IMR-90 (cell line): ENCODE measurements around the gene UBE2QL1. TPM values are rescaled to one million over a fixed set of nuclear protein-coding genes. Genes with fewer than 3 reads are reported as not detected.

Source experiments
- ATAC-seq: fragments of 200-7000 bp; cut with Tn5 transposase; 2 replicates; pipeline ENCODE4 v1.9.1; 2020; ENCODE audit warnings: low read depth, mild to moderate bottlenecking, moderate library complexity
- BruUV-seq: library from RNA; stranded (reverse); fragments of 400-500 nt; replicated peaks from 2 replicates; lab custom pipeline; 2021; lab: Mats Ljungman, UMichigan
- CTCF ChIA-PET: fragments of 300-600 bp; formaldehyde crosslinking; extraction: SDS; loops from one replicate; lab custom pipeline; 2021; ENCODE audit warnings: antibody characterized with exemption; lab: Yijun Ruan, JAX
- POLR2A ChIA-PET: fragments of 300-600 bp; sonication (Branson Sonifier 250); formaldehyde crosslinking; loops from one replicate; lab custom pipeline; 2022; ENCODE audit warnings: antibody characterized with exemption; ENCODE audit not compliant: unreplicated experiment; lab: Charles Lee
- DNase-seq: peaks from one replicate; pipeline ENCODE4 v3.0.0; 2013
- H2AFZ ChIP-seq: replicated peaks from 2 replicates; pipeline ENCODE3; 2013; ENCODE audit warnings: low read length, mild to moderate bottlenecking; ENCODE audit not compliant: poor library complexity
- H2AK5ac ChIP-seq: 2 replicates; pipeline ENCODE4 v1.6.1; 2013; ENCODE audit warnings: low read depth, low read length, inconsistent platforms
- H2AK9ac ChIP-seq: replicated peaks from 2 replicates; pipeline ENCODE3; 2013; ENCODE audit warnings: mild to moderate bottlenecking, low read depth, low read length, moderate library complexity; ENCODE audit not compliant: poor library complexity
- H2BK120ac ChIP-seq: 2 replicates; pipeline ENCODE4 v1.6.1; 2013; ENCODE audit warnings: low read depth, low read length, inconsistent platforms
- H2BK15ac ChIP-seq: 3 replicates; pipeline ENCODE4 v1.6.1; 2013; ENCODE audit warnings: low read depth, low read length, inconsistent platforms
- H2BK20ac ChIP-seq: 2 replicates; pipeline ENCODE4 v1.6.1; 2013; ENCODE audit warnings: low read depth, mild to moderate bottlenecking, inconsistent platforms, low read length, moderate library complexity
- H2BK5ac ChIP-seq: 2 replicates; pipeline ENCODE4 v1.6.1; 2013; ENCODE audit warnings: mild to moderate bottlenecking, low read depth, low read length, inconsistent platforms; ENCODE audit not compliant: poor library complexity, severe bottlenecking
- H3K14ac ChIP-seq: replicated peaks from 2 replicates; pipeline ENCODE4 v1.6.1; 2013; ENCODE audit warnings: low read depth, low read length, inconsistent platforms
- H3K18ac ChIP-seq: 2 replicates; pipeline ENCODE4 v1.6.1; 2013; ENCODE audit warnings: low read depth, low read length, control low read depth
- H3K23ac ChIP-seq: 2 replicates; pipeline ENCODE4 v1.6.1; 2013; ENCODE audit warnings: low read depth, low read length, inconsistent platforms
- H3K27ac ChIP-seq: 2 replicates; pipeline ENCODE4 v1.5.1; 2013; ENCODE audit warnings: mild to moderate bottlenecking, control low read depth, low read length; ENCODE audit not compliant: insufficient read depth
- H3K27me3 ChIP-seq: 2 replicates; pipeline ENCODE4 v1.6.1; 2013; ENCODE audit warnings: low read length; ENCODE audit not compliant: control insufficient read depth, insufficient read depth
- H3K36me3 ChIP-seq: 2 replicates; pipeline ENCODE4 v1.6.1; 2013; ENCODE audit warnings: low read length, mixed read lengths; ENCODE audit not compliant: control insufficient read depth, insufficient read depth
- H3K4ac ChIP-seq: 2 replicates; pipeline ENCODE4 v1.6.1; 2013; ENCODE audit warnings: low read depth, low read length, inconsistent platforms
- H3K4me1 ChIP-seq: 2 replicates; pipeline ENCODE4 v1.6.1; 2013; ENCODE audit warnings: low read length, mixed read lengths; ENCODE audit not compliant: control insufficient read depth, insufficient read depth
- H3K4me2 ChIP-seq: 2 replicates; pipeline ENCODE4 v1.6.1; 2013; ENCODE audit warnings: low read depth, mild to moderate bottlenecking, control low read depth, low read length, moderate library complexity
- H3K4me3 ChIP-seq: 2 replicates; pipeline ENCODE4 v1.5.1; 2013; ENCODE audit warnings: low read depth, mild to moderate bottlenecking, control low read depth, low read length, moderate library complexity; ENCODE audit not compliant: insufficient read depth
- H3K56ac ChIP-seq: 2 replicates; pipeline ENCODE4 v1.6.1; 2013; ENCODE audit warnings: low read length, inconsistent platforms; ENCODE audit not compliant: insufficient read depth; ENCODE audit errors: extremely low read depth
- H3K79me1 ChIP-seq, 2 experiments: 2 replicates each; pipeline ENCODE4 v1.6.1; 2013; ENCODE audit warnings: low read length in 2 of 2, inconsistent platforms in 1 of 2, low read depth in 1 of 2
- H3K9ac ChIP-seq: 2 replicates; pipeline ENCODE4 v1.6.1; 2013; ENCODE audit warnings: low read depth, low read length, control low read depth
- H3K9me1 ChIP-seq: 2 replicates; pipeline ENCODE4 v1.6.1; 2013; ENCODE audit warnings: low read length, inconsistent platforms; ENCODE audit not compliant: insufficient read depth
- H3K9me3 ChIP-seq: 2 replicates; pipeline ENCODE4 v1.6.1; 2013; ENCODE audit warnings: low read length; ENCODE audit not compliant: control insufficient read depth, insufficient read depth
- H4K20me1 ChIP-seq: 2 replicates; pipeline ENCODE4 v1.6.1; 2013; ENCODE audit warnings: low read length, inconsistent platforms; ENCODE audit not compliant: insufficient read depth
- H4K5ac ChIP-seq: 2 replicates; pipeline ENCODE4 v1.6.1; 2013; ENCODE audit warnings: mild to moderate bottlenecking, low read depth, low read length, control low read depth
- H4K8ac ChIP-seq, 2 experiments: 2 replicates each; pipeline ENCODE4 v1.6.1; 2013; ENCODE audit warnings: low read depth in 2 of 2, low read length in 2 of 2, control low read depth in 1 of 2, inconsistent platforms in 1 of 2
- H4K91ac ChIP-seq: 2 replicates; pipeline ENCODE4 v1.6.1; 2013; ENCODE audit warnings: low read depth, low read length, inconsistent platforms; ENCODE audit not compliant: insufficient read depth
- BHLHE40 ChIP-seq: fragments of 150-350 bp; IDR thresholded peaks from 2 replicates; pipeline ENCODE4 v1.6.1; 2016; ENCODE audit warnings: mild to moderate bottlenecking, low read depth, low read length
- CEBPB ChIP-seq: IDR thresholded peaks from 2 replicates; pipeline ENCODE4 v1.6.1; 2012; ENCODE audit warnings: low read depth, low read length, improper control_type of control experiment
- CHD1 ChIP-seq: IDR thresholded peaks from 2 replicates; pipeline ENCODE4 v1.6.1; 2012; ENCODE audit warnings: low read depth, low read length, improper control_type of control experiment
- FOS ChIP-seq: fragments of 150-350 bp; IDR thresholded peaks from 2 replicates; pipeline ENCODE4 v1.6.1; 2016; ENCODE audit warnings: low read depth, low read length
- MAFK ChIP-seq: IDR thresholded peaks from 2 replicates; pipeline ENCODE4 v1.6.1; 2012; ENCODE audit warnings: low read depth, low read length, improper control_type of control experiment
- MAZ ChIP-seq: IDR thresholded peaks from 2 replicates; pipeline ENCODE4 v1.6.1; 2012; ENCODE audit warnings: low read depth, mild to moderate bottlenecking, low read length, improper control_type of control experiment, moderate library complexity, borderline replicate concordance
- MXI1 ChIP-seq: IDR thresholded peaks from 2 replicates; pipeline ENCODE4 v1.6.1; 2012; ENCODE audit warnings: low read depth, mild to moderate bottlenecking, low read length, moderate library complexity, borderline replicate concordance
- NFE2L2 ChIP-seq: fragments of 150-350 bp; IDR thresholded peaks from 2 replicates; pipeline ENCODE4 v1.6.1; 2016; ENCODE audit warnings: low read depth, mild to moderate bottlenecking, low read length
- POLR2A ChIP-seq: IDR thresholded peaks from 2 replicates; pipeline ENCODE4 v1.6.1; 2012; ENCODE audit warnings: mild to moderate bottlenecking, low read depth, low read length
- RAD21 ChIP-seq: IDR thresholded peaks from 2 replicates; pipeline ENCODE4 v1.6.1; 2012; ENCODE audit warnings: low read length, improper control_type of control experiment
- RCOR1 ChIP-seq: IDR thresholded peaks from 2 replicates; pipeline ENCODE4 v1.6.1; 2012; ENCODE audit warnings: mild to moderate bottlenecking, low read length, improper control_type of control experiment; ENCODE audit not compliant: insufficient replicate concordance
- RFX5 ChIP-seq: IDR thresholded peaks from 2 replicates; pipeline ENCODE4 v1.8.0; 2012; ENCODE audit warnings: low read depth, mild to moderate bottlenecking, low read length, moderate library complexity
- SMC3 ChIP-seq: fragments of 150-350 bp; IDR thresholded peaks from 2 replicates; pipeline ENCODE4 v1.6.1; 2016; ENCODE audit warnings: low read depth, mild to moderate bottlenecking, antibody characterized with exemption, low read length, moderate library complexity
- WGBS, 2 experiments: methylation state at CpG; one replicate each; pipeline versions ENCODE4 v1.1.5 to v1.1.7; 2013; ENCODE audit warnings: missing lambda C conversion rate in 2 of 2; ENCODE audit not compliant: insufficient read length in 1 of 2; ENCODE audit errors: extremely low coverage in 2 of 2; 5-methylcytosine and 5-hydroxymethylcytosine counted together
- dilution Hi-C: fragments of 300-500 bp; cut with HindIII; formaldehyde crosslinking; loops from one replicate; pipeline ENCODE4 v1.14.3; 2018; ENCODE audit warnings: low sequenced_read_pairs; ENCODE audit not compliant: unreplicated experiment
- in situ Hi-C: fragments of 300-500 bp; cut with MboI; formaldehyde crosslinking; loops from 3 replicates; pipeline ENCODE4 v1.14.3; 2019; ENCODE audit warnings: low sequenced_read_pairs, inconsistent platforms, mixed read lengths
- intact Hi-C: fragments of 100-400 bp; cut with micrococcal nuclease; formaldehyde crosslinking; loops from 2 replicates; pipeline ENCODE4 v1.10.0; 2022
- polyA plus RNA-seq, 3 experiments: library from polyadenylated mRNA; depleted of rRNA; stranded (reverse); fragments of >200 nt; gene quantifications; 2 replicates each; pipeline ENCODE4 v1.2.3, GENCODE V29; 2012; ENCODE audit warnings: low replicate concordance in 1 of 3
- total RNA-seq: library from RNA; depleted of rRNA; stranded (reverse); fragments of >200 nt; gene quantifications from 2 replicates; pipeline ENCODE4 v1.2.3, GENCODE V29; 2012
- TF ChIP-seq, protein P1 (sequence below): fragments of 150-350 bp; IDR thresholded peaks from 2 replicates; pipeline ENCODE4 v1.6.1; 2017; ENCODE audit warnings: mild to moderate bottlenecking, antibody characterized with exemption, low read length, low read depth
- TF ChIP-seq, protein P2 (sequence below): fragments of 150-350 bp; IDR thresholded peaks from 2 replicates; pipeline ENCODE4 v1.6.1; 2016; ENCODE audit warnings: low read depth, mild to moderate bottlenecking, low read length, moderate library complexity, borderline replicate concordance
- TF ChIP-seq, protein P3 (sequence below): conservative IDR thresholded peaks from 2 replicates; pipeline ENCODE4 v1.5.1; 2012; ENCODE audit warnings: mild to moderate bottlenecking, low read depth, low read length, improper control_type of control experiment

The UBE2QL1 gene
- total and polyA plus RNA-seq, 2 of the 4 experiments (the other 2 are of a cell fraction) = not detected

DNA sequence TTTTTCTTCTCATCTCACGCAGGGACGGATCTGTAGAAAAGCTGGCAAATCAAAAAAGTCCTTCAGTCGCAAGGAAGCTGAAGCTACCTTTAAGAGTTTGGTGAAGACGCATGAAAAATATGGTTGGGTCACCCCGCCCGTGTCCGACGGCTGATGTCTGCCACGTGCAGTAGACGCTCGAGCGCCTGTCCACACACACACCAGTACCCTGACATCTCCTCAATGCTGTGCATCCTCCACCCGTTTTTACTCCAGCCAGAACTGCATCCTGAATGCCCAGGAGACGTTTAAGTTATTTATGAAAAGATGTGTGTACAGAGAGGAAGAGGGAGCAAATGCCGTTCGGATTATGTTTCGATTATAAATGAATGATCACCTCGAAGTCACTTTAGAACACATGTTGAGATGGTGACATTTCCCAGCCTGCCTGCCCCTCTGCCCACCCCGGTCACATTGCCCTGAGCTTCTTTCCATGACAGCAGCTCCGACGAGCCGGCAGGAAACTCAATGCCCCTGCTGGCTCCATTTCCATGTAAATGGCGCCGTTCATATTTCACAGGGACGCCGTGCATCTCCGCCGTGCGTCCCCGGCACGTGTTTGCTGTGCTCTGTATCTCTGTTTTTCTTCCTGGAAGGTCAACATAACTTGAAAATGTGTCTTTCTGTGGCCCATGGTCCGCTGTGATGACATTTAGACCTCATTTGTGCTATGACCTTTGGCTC, 42.7 kb downstream of the UBE2QL1 start:
- no peaks in the 10 kb centered on the region for H3K36me3 ChIP-seq
- H3K4me1 ChIP-seq = no peaks in the 10 kb centered on the region
- no peak overlapping the region for H3K56ac ChIP-seq
- no TSS peak for BruUV-seq
- H2AFZ ChIP-seq = no peak overlapping the region
- H4K8ac ChIP-seq = no peak overlapping the region
- H3K9ac ChIP-seq = no peak overlapping the region
- no peak overlapping the region for H3K4me3 ChIP-seq
- H3K18ac ChIP-seq = no peak overlapping the region
- CTCF ChIA-PET = no interaction called here
- ATAC-seq = no peak
- no peak overlapping the region for H2AK5ac ChIP-seq
- H2BK5ac ChIP-seq = no peak overlapping the region
- no peak for DNase-seq
- H3K9me3 ChIP-seq = no peaks in the 10 kb centered on the region
- H4K5ac ChIP-seq = no peak overlapping the region
- H3K14ac ChIP-seq = no peak overlapping the region
- no peak overlapping the region for H3K4me2 ChIP-seq
- H3K27ac ChIP-seq = no peak overlapping the region
- TF ChIP-seq CHD1 (no peak), MXI1 (no peak), MAFK (no peak), MAZ (no peak), POLR2A (no peak), NFE2L2 (no peak), RFX5 (no peak), FOS (no peak), BHLHE40 (no peak), SMC3 (no peak), RCOR1 (no peak), CEBPB (no peak), RAD21 (no peak)
- TF ChIP-seq, protein P1, sequence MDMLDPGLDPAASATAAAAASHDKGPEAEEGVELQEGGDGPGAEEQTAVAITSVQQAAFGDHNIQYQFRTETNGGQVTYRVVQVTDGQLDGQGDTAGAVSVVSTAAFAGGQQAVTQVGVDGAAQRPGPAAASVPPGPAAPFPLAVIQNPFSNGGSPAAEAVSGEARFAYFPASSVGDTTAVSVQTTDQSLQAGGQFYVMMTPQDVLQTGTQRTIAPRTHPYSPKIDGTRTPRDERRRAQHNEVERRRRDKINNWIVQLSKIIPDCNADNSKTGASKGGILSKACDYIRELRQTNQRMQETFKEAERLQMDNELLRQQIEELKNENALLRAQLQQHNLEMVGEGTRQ = no peak
- TF ChIP-seq, protein P2, sequence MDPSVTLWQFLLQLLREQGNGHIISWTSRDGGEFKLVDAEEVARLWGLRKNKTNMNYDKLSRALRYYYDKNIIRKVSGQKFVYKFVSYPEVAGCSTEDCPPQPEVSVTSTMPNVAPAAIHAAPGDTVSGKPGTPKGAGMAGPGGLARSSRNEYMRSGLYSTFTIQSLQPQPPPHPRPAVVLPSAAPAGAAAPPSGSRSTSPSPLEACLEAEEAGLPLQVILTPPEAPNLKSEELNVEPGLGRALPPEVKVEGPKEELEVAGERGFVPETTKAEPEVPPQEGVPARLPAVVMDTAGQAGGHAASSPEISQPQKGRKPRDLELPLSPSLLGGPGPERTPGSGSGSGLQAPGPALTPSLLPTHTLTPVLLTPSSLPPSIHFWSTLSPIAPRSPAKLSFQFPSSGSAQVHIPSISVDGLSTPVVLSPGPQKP = no peak
- TF ChIP-seq, protein P3, sequence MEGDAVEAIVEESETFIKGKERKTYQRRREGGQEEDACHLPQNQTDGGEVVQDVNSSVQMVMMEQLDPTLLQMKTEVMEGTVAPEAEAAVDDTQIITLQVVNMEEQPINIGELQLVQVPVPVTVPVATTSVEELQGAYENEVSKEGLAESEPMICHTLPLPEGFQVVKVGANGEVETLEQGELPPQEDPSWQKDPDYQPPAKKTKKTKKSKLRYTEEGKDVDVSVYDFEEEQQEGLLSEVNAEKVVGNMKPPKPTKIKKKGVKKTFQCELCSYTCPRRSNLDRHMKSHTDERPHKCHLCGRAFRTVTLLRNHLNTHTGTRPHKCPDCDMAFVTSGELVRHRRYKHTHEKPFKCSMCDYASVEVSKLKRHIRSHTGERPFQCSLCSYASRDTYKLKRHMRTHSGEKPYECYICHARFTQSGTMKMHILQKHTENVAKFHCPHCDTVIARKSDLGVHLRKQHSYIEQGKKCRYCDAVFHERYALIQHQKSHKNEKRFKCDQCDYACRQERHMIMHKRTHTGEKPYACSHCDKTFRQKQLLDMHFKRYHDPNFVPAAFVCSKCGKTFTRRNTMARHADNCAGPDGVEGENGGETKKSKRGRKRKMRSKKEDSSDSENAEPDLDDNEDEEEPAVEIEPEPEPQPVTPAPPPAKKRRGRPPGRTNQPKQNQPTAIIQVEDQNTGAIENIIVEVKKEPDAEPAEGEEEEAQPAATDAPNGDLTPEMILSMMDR = no peak
- no peaks in the 10 kb centered on the region for H4K20me1 ChIP-seq
- in situ Hi-C loops = no loop called here
- intact Hi-C loops = no loop called here
- WGBS, 2 experiments = 47% methylated on average over 18 of the region's 32 CpGs; no CpG with 5 or more reads in 1 of the 2 experiments
- dilution Hi-C loops = no loop called here
- no peaks in the 10 kb centered on the region for H3K27me3 ChIP-seq
- H4K91ac ChIP-seq = no peak overlapping the region
- no peak overlapping the region for H2BK120ac ChIP-seq
- POLR2A ChIA-PET = no interaction called here
- H2BK15ac ChIP-seq = no peak overlapping the region
- H3K4ac ChIP-seq = no peak overlapping the region
- no peaks in the 10 kb centered on the region for H3K9me1 ChIP-seq
- no peak overlapping the region for H2BK20ac ChIP-seq
- H2AK9ac ChIP-seq = no peak overlapping the region
- H3K79me1 ChIP-seq = no peaks in the 10 kb centered on the region
- no peak overlapping the region for H3K23ac ChIP-seq
